NCI-H2196 treated with DMSO at 0.1 percent for 48 hours (cell line): ENCODE data around the gene FNIP1.
"Not testable (repeated sequence)": the region's sequence is repeated elsewhere in the genome, so short reads cannot be mapped to it uniquely, and the experiment has no call there.

Experiments used
- DNase-seq: peaks from one replicate; lab custom pipeline; 2025; ENCODE audit not compliant: unreplicated experiment; lab: John Stamatoyannopoulos, UW

The FNIP1 gene

DNA sequence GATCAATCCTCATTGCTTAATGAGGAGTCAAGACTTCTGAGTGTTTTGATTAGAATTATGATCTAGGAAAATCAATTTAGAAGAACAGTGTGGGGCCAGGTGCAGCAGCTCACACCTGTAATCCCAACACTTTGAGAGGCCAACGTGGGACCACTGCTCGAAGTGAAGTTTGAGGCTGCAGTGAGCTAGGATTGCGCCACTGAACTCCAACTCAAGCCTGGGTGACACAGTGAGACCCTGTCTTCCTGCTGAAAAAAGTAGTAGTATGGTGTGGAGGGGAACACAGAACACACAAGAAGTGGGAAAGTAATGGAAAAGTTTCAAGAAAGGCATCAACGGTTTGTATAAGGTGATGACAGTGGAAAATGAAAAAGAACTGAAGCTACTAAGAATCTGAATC, 9.1 kb downstream of the FNIP1 start:
- DNase-seq = no peak

DNA sequence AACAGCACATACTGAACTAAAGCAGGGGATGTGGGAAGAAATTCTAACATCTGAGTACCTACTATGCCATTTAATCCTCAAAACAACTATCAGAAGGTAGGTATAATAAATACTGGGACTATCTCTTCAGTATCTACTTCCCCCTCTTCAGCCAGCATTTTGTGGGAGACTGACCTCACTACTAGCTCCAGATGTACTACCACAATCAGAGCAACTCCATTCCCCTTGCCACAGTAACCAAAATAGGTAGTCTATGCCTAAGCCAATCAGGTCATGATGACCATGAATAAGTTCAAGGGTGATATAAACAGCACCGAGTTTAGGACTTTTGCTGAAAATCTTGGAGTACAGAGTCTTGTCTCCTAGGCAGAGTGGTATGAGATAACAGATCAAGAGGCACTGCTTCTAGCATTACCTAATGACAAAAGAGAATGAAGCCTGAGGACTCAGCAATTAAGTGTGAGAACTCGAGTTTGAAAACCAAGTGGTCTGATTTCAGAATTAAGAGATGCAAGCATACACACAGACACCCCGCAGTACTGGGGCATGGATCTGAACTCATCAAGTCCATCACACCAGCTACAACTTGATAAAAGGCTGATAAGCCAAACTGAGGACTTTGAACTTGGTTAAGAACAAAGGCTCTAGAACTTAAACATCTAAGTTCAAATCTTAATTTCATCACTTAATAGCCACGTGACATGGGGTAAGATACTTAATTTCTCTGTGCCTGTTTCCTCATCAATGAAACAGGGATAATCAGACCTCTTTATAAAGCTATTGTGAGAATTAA, 9.7 kb downstream of the FNIP1 start:
- no peak for DNase-seq

DNA sequence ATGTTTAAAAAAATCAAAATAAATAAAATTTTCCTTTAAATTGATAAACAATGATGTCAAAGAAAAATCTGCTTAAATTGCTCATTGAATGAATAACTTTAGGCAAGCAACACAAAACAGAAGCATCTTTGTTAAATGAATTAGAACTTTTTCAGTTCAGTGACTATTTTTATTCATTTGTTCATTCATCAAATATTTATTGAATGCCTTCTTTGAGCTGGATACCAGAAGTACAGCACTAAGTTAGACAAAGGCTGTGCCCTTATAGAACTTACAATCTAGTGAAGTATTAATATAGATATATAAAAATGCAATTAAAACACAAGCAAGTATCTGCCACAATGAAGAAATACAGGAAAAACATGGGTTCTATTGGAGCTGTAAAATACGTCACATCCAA, 10.8 kb downstream of the FNIP1 start:
- no peak for DNase-seq

DNA sequence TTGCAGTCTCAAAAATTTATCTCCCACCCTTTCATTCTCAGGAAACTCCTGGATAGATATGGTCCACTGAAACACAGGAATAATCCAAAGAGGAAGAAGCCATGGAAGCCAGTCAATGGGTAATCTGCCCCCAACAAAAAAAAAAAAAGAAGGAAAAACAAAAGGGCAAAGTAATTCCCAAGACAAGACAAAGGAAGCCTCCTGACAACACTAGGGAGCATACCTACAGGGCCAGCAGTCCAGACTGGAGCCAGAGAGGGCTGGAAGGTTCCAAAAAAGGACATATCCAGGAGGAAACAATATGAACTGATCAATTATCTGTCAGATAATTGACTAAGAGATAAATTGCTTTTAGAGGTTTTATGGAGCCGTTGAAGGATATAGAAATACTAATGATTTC, 12.9 kb downstream of the FNIP1 start:
- no peak for DNase-seq

DNA sequence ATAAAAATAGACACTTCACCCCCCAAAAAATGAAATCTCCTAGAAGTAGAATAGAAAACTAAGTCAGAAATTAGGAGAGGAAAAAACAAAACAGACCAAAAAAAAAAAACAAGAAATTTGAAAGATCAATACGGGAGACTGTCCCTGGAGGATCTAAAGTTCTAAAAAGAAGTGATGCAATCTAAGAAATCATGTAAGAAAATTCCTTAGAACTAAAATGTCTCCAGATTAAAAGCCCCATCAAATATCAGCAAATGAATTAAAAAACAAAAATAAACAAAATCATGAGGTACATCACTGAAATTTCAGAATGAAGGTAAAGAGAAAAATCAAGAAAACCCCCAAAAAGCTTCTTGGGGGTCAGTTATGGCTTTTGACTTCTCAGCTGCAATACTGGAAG, 13.5 kb downstream of the FNIP1 start:
- DNase-seq = no peak

DNA sequence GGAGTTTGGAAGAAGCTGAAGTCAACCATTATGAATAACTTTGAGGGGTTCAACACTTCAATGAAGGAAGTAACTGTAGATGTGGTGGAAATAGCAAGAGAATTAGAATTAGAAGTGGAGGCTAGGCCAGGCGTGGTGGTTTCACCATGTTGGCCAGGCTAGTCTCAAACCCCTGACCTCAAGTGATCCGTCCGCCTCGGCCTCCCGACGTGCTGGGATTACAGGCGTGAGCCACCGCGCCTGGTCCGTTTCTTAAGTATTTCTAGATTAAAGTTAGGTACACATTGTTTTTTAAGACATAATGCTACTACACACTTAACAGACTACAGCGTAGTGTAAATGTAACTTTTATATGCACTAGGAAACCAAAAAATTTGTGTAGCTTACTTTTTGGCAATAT, 14.1 kb downstream of the FNIP1 start:
- DNase-seq = no peak

DNA sequence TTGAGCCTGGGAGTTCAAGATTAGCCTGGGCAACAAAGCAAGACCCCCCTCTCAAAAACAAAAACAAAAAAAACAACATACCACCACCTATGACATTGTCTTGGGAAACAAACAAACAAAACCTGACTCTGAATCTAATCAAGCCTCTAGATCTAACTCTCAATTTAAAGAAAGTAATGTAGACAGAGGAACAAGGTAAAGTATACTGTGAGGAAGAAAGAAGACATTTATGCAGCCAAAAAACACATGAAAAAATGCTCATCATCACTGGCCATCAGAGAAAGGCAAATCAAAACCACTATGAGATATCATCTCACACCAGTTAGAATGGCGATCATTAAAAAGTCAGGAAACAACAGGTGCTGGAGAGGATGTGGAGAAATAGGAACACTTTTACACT, 18.7 kb downstream of the FNIP1 start:
- DNase-seq = not testable (repeated sequence)

DNA sequence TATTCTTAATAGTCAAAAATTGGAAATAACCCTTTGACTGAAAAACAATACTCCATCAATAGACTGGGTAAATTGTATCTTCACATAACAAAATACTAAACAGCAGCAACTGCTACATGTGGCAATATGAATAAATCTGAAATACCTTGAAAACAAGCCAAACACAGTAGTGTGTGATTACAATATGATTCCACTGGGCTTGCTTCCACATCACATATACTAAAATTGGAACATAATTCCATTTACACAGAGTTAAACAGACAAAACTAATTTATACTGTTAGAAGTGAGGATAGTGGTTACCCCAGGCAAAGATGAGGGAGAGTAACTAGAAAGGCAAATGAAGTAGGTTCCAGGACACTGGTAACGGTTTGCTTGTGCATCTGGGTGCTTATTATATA, 20.4 kb downstream of the FNIP1 start:
- no peak for DNase-seq

DNA sequence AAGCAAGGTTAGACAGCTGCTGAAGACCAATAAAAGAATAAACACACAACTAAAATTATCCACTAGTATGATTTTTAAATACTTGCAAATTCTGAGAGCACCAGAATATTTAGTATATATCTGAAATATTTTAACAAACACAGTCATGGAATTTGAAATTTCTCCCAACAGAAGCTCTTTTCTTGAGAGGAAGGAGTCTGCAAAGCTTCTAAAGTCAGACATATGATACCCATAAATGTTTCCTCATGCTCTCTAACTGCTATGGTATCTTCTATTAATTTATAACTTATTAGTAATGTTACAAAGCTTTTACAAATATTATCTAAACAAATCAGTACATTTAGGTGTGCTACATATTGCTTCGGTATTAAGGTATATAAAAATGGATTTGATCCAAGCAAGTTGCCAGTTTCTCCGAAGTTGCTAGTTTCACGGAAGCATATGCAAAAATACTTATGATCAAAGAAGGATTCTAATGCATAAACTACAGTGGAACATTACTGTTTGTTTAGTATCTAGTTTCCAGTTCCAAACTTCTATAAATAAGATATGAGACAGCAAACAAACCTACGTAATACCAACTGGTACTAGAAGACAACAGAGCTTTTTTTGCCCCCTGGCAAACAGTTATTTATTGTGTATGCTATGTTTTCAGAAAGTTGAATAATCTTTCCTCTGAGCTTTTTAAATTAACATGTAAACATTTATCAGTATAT, 22.0 kb downstream of the FNIP1 start:
- DNase-seq = no peak

DNA sequence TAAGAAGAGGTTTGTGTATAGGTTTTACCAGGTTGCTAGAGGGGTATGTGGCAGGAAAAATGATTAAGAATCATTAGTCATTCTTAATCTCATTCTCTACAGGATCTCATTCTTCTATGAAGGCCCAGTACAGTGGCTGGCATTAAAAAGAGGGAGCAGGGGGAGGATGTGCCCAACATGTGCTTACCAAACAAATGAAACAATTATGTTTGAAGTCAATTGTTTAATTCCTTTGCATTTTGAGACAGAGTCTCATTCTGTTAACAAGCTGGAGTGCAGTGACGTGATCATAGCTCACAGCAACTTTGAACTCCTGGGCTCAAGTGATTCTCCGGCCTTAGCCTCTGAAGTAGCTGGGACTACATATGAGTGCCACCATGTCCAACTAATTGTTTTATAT, 23.0 kb downstream of the FNIP1 start:
- DNase-seq = no peak

DNA sequence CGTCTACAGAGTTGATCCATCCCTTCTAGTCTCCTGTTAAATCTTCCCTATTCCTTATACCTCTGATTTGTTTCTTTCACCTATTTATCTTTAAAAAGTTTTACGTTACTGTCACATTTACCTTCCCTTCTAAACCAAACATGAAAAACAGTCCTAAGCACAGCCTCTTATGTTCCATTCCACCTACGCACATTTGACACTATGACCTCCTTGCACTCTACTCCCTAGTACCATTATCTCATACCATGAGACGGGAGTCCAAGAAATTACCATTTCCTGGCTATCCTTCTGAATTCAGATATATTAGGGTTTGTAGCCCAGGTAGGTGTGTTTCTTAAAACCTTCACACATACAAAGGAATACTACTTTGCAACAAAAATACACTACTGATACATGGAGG, 25.1 kb downstream of the FNIP1 start:
- DNase-seq = no peak

DNA sequence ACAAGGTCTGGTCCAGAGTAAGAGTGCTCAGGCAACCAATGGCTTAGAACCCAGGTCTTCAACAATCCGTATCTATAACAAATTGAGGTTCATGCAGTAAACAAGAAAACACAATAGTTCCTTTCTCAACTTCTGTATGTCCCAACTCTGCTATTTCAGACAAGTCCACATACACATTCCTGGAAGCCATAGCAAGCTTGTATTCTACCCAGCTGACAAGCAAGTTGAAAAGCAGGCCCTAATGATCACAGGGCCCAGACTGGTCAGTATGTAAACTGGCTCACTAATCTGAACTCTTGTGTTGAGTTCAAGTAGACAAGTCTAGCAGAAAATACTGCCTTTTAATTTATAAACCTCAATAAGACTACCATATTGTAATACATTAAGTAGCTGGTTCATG, 26.9 kb downstream of the FNIP1 start:
- DNase-seq = no peak

DNA sequence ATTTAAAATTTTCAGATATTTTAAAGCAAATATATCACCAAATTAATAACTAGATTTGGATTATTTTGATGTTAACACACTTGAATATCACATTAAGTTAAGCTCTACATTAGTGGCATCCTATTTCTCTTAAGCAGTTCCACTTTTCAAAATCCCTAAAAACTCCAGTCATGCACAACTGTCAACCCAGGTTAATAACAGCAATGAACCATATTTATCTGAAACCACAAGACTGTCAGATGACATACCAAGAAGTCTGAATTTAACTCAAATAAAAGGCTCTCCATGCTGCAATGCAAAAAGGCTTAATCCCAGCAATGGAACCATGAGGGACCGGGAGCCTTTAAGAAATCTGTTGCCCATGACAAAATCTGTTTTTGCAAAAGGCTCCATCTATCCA, 27.5 kb downstream of the FNIP1 start:
- DNase-seq = no peak

DNA sequence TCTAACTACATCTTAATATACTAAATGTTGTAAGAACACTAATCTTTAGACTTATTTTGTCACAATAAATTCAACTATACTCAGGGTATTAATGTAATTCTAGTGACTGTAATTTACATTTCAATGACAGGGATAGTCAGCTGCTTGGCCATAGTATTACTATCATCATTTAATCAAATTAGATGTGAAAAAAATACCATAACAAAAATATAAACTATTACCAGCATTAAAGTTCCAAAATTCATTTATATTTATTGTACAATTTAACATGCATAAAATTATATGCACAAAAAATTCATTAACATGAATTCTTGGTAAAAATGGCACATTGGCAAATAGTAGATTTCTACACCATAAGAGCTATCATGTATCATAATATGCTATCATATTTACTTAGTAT, 28.9 kb downstream of the FNIP1 start:
- no peak for DNase-seq

DNA sequence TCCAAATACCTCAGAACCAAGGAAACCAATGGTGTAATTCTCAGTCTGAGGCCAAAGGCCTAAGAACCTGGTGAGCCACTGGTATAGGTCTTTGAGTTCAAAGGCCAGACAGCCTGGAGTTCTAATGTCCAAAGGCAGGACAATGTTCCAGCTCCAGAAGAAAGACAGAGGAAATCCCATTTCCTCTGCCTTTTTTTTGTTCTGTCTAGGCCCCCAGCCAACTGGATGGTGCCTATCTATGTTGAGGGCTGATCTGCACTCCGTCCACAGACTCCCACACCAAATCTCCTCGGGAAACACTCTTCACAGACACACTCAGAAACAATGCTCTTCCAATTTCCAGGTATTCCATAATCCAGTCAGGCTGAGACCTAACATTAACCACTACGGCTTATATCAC, 30.1 kb downstream of the FNIP1 start:
- DNase-seq = no peak

DNA sequence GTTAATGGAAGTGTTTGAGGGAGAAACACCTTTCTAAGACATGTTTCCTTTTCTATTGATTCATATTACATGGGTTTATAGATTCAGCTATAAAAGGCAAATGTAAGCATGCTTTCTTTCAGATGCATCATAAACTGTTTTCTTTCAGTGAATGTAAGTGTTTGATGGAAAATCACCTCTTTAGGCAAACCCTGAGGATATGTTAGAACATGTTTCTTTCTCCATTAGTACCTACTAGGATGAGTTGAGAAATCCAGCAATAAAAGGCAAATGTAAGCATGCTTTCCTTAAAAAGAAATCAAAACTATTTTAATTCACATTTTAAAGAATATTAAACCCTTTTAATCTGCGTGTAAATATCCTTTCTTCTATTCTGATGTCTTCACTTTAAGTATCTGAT, 31.6 kb downstream of the FNIP1 start:
- no peak for DNase-seq

DNA sequence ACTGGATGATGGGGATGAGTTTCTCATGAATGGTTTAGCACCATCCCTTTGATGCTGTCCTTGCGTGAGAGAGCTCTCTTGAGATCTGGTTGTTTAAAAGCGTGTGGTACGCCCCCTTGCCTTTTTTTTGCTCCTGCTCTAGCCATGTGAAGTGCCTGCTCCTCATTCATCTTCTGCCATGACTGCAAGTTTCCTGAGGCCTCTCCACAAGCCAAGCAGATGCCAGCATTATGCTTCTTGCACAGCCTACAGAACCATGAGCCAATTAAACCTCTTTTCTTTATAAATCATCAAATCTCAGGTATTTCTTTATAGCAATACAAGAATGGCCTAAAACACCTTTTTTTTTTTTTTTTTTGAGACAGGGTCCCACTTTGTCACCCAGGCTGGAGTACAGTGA, 32.8 kb downstream of the FNIP1 start:
- no peak for DNase-seq

DNA sequence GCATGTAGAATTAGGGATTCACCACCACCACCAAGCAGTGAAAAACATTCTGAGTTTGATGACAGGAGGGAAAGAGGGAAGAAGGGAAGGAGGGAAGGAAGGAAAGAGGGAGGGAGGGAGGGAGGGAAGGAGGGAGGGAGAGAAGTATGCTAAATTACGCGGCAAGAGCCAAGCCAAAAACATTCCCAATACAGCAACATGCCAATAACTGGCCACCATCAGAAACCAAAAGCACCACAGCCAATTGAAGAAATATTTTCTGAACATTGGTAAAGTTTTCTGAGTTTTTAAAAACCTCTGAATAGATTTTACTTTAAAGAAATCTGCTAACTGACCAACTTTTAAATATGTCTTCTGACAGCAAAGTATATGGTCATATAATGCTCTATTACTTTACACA, 36.0 kb downstream of the FNIP1 start:
- DNase-seq = no peak

DNA sequence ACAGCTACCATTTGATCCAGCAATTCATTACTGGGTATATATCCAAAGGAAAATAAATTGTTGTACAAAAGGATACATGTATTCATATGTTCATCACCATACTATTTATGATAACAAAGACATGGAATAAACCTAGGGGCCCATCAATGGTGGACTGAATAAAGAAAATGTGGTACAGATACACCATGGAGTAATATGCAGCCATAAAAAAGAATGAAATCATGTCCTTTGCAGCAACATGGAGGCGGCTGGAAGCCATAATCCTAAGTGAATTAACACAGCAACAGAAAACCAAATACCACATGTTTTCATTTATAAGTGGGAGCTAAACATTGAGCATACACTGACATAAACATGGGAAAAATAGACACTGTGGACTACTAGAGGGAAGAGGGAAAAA, 37.1 kb downstream of the FNIP1 start:
- DNase-seq = no peak

DNA sequence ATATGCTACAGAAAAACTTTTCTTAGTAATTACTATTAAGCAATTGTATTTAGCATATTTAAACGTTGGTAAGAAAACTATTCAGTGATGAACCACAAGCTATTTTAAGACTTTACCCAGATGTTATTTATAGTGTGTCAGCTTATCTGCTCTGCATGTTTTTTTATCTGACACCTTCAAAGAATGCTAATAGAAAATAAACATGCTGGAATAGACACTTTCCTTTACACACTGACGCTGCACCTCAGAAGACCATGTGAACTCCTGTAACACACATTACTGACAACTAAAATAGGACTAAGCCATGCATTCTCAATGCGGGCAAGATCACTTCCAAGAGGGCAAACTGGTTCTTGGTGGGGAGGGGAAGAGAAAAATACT, 38.3 kb downstream of the FNIP1 start:
- no peak for DNase-seq

DNA sequence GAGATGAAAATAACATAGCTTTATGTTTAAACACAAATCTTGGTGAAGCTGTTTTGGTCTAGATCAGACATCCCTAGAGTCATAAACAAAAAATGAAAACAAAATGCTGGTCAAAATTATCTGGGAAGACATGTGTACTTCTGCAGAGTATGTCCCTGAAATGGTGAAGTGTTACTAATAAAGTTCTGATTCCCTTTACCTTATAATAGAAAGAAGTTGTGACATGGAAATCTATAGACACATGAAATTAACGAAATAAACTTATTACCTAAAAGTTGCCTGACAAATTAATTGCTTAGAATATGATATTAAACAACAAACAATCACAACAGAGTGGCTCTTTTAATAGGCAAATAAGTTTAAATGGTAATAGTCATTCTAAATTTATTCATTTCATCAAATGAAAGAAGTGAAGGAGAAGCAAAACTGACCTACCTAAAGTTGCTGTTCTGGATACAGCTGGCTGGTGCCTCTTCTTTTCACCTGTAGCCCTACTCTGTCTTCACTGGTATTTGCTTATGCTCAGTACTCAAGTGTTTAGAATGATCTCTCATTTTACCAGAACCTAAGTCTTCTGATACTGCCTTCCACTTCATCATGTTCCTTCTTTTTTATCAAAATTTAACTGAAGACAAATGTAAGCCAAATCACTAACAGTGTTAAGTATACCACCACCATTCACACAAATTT, 38.8 kb downstream of the FNIP1 start:
- no peak for DNase-seq

DNA sequence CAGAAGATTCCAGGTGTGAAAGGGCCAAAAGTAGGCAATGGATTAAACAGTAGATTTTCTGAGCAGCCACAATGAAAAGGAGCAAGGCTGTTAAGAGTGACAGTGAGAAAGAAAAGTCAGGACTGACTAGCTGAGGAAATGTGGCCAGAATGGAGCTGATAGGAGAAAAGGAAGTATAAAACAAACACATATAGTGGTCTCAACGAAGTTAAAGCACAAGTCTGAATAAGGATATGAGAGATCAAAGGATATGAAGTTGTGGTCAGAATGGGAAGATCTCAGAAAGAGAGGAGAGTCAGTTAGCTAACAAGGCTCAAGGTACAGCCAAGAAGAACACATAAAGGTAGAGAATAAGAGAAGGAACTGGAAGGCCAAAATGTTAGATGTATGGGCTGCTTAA, 39.9 kb downstream of the FNIP1 start:
- no peak for DNase-seq
